Measurements from ENCODE around the gene DPEP2NB. TPM values are rescaled to one million over a fixed set of nuclear protein-coding genes. Genes with fewer than 3 reads are reported as not detected.
"Not testable (repeated sequence)": the region's sequence is repeated elsewhere in the genome, so short reads cannot be mapped to it uniquely, and the experiment has no call there.

DPEP2NB gene
- total RNA-seq, 2 donors from 2014 or later = 0.62 TPM; not detected in 1

DNA sequence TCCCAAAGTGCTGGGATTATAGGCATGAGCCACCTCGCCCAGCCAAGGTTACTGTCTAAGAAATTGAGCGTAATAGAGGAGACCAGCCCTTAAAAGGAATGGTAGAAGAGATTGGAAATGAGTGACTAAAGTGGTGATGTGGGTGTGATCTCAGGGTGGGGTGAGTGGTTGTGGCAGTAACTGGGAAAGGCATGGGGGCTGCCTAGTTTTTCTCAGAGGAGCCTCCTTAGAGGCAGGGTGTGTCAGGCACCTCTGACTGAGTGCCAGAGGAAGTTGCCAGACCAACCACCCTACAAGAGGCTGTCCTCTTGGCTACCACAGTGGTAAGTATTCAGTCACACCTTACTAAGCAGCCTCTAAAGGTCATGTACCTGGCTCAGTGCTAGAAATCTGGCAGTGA lies 16.2 kb upstream of the DPEP2NB start:
- DNase-seq (ENCODE audit: low spot score) = no peak
- WGBS = 90% methylated on average over 2 of the region's 2 CpGs
- H3K4me1 ChIP-seq (replicated peaks) = no peaks in the 10 kb centered on the region

DNA sequence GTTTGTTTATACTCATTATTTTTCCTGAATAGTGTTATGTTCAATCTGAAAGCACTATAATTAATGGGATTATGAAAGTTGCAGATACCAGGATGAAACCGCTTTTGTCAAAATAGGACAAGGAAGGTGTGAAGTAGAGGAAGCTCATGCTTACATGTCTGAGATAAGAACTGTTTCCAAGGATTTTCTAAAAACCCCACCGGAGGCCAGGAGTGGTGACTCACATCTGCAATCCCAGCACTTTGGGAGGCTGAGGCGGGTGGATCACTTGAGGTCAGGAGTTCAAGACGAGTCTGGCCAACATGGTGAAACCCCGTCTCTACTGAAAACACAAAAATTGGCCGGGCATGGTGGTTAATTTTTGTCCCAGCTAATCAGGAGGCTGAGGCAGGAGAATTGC lies 14.4 kb upstream of the DPEP2NB start:
- intact Hi-C loops (cut with DNase I) = loop anchor here (10.0 kb wide), 1 partner anchor 45 kb away; the partner anchor contains the start of gene DPEP3
- not testable (repeated sequence) for H3K4me3 ChIP-seq; H3K9me3 ChIP-seq; H3K4me1 ChIP-seq (replicated peaks); H3K36me3 ChIP-seq; H3K27me3 ChIP-seq (replicated peaks; ENCODE audit: insufficient read depth); H3K27ac ChIP-seq; DNase-seq (ENCODE audit: low spot score)
- WGBS = 92% methylated on average over 6 of the region's 6 CpGs

More for the DNA sequence above, 16.2 kb upstream of the DPEP2NB start:
- no peak overlapping the region for H3K4me3 ChIP-seq
- TF ChIP-seq POLR2AphosphoS5 (IDR thresholded peaks at IDR 0.05) (no peak), POLR2A (IDR thresholded peaks at IDR 0.05) (no peak)
- TF ChIP-seq, protein P1, sequence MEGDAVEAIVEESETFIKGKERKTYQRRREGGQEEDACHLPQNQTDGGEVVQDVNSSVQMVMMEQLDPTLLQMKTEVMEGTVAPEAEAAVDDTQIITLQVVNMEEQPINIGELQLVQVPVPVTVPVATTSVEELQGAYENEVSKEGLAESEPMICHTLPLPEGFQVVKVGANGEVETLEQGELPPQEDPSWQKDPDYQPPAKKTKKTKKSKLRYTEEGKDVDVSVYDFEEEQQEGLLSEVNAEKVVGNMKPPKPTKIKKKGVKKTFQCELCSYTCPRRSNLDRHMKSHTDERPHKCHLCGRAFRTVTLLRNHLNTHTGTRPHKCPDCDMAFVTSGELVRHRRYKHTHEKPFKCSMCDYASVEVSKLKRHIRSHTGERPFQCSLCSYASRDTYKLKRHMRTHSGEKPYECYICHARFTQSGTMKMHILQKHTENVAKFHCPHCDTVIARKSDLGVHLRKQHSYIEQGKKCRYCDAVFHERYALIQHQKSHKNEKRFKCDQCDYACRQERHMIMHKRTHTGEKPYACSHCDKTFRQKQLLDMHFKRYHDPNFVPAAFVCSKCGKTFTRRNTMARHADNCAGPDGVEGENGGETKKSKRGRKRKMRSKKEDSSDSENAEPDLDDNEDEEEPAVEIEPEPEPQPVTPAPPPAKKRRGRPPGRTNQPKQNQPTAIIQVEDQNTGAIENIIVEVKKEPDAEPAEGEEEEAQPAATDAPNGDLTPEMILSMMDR (IDR thresholded peaks at IDR 0.05) = no peak
- no peak overlapping the region for H3K27ac ChIP-seq
- H3K9me3 ChIP-seq = no peaks in the 10 kb centered on the region
- intact Hi-C loops (cut with DNase I) = loop anchor here (10.0 kb wide), 1 partner anchor 47 kb away; the partner anchor contains the start of gene DPEP3
- H3K27me3 ChIP-seq (replicated peaks; ENCODE audit: insufficient read depth) = no peaks in the 10 kb centered on the region
- no peaks in the 10 kb centered on the region for H3K36me3 ChIP-seq

DNA sequence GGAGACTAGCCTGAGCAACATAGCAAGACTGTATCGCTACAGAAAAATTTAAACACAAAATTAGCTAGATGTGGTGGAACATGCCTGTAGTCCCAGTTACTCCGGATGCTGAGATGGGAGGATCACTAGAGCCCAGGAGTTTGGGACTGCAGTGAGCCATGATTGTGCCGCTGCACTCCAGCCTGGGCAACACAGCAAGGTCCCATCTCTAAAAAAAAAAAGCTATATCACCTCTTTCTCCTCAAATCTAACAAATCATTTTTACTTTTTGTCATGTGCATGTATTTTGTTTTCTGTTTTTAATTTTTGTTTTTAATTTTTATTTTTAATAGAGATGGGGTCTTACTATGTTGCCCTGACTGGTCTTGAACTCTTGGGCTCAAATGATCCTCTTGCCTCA lies 13.3 kb upstream of the DPEP2NB start:
- 95% methylated on average over 3 of the region's 3 CpGs for WGBS
- Histone ChIP-seq H3K9me3 (no peaks in the 10 kb centered on the region), H3K27me3 (replicated peaks; ENCODE audit: insufficient read depth) (no peaks in the 10 kb centered on the region), H3K4me3 (no peak overlapping the region), H3K36me3 (no peaks in the 10 kb centered on the region), H3K4me1 (replicated peaks) (no peaks in the 10 kb centered on the region), H3K27ac (no peak overlapping the region)
- intact Hi-C loops (cut with DNase I) = no loop called here
- no peak for DNase-seq (ENCODE audit: low spot score)
- no peak for TF ChIP-seq POLR2AphosphoS5 (IDR thresholded peaks at IDR 0.05)
- TF ChIP-seq, protein P1 (IDR thresholded peaks at IDR 0.05) = no peak
- no peak for TF ChIP-seq POLR2A (IDR thresholded peaks at IDR 0.05)

DNA sequence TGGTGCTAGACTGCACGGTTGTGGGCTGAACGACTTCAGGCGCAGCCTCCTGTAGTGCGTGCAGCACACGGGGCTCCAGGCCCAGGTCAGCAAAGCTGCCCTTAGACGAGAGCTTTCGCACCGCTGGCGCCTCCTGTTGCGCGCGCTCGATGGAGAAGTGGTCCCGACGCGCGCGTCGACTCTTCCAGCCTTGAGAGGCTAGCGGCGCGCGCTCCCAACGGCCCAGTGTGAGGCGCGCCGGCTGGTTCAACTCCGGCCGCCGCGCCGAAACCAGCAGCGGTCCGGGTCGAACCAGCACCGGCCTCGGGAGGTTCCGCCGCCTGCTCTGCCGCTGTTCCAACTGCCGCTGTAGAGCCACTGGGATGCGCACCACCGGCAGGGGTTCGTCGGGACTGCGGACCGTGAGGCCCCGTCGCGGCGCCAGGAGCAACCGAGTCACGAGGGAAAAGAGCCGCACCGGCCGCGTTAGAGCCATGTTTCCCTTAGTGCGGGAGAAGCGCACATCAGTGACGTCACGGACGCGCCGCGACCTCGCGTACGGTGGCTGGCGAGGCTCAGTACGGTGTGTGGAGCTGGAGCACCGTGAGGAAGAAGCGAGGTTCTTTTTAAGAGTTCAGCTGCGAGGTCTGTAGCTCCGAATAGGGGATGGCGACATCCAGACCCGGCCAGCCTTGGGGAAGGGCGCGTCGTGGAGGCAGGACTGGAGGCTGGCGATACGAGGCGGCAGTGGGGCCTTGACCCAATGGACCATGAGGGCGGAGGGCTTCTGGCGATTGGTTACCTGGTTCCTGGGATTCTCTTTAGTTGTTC lies 7.2 kb upstream of the DPEP2NB start, which contains the start of the genes DDX28 and DUS2:
Gene DDX28 (minus strand): TSS at position 505 of the 810 bp plus-strand sequence. CDS start 30 bp downstream, at position 475.
Gene DUS2 (plus strand): TSS at position 557 of the 810 bp plus-strand sequence. CDS start 14,740 bp downstream, outside the sequence.
- TF ChIP-seq, protein P1 (IDR thresholded peaks at IDR 0.05) = peak in 2 of 4 experiments; percentile 11 to 18
- TF ChIP-seq POLR2A (IDR thresholded peaks at IDR 0.05) = peak; percentile 22
- peak; percentile 100 for TF ChIP-seq POLR2AphosphoS5 (IDR thresholded peaks at IDR 0.05)
- Histone ChIP-seq H3K27ac (peak within 1 kb of the TSS; percentile 61 to 71), H3K4me3 (peak within 1 kb of the TSS; percentile 95 to 96), H3K36me3 (no peaks in the 10 kb centered on the region), H3K27me3 (replicated peaks; ENCODE audit: insufficient read depth) (no peaks in the 10 kb centered on the region), H3K9me3 (no peaks in the 10 kb centered on the region), H3K4me1 (replicated peaks) (peaks cover 12% of the 10 kb centered on the region)
- DNase-seq (ENCODE audit: low spot score) = peak; percentile 88
- under 1% methylated on average over 84 of the region's 84 CpGs for WGBS
- intact Hi-C loops (cut with DNase I) = no loop called here

DNA sequence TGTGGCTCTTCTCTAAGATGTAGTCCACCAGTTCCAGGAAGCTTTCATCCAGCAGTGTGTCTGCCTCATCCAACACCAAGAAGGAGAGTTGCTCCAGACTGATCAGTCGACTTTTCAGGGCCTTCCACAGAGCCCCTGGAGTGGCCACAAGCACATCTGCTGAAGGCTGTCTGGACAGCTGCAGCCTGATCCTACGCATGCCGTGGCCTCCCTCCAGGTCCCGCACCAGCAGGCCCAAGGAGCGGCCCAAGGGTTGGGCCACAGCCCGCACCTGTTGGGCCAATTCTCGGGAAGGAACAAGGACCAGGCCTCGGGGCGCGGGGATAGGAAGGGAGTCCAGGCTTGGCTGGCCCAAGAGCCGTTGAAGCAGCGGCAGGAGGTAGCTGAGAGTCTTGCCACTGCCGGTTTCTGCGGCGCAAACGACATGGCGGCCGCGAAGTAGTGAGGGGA lies 6.6 kb upstream of the DPEP2NB start:
- Histone ChIP-seq H3K36me3 (no peaks in the 10 kb centered on the region), H3K27me3 (replicated peaks; ENCODE audit: insufficient read depth) (no peaks in the 10 kb centered on the region), H3K9me3 (no peaks in the 10 kb centered on the region), H3K4me1 (replicated peaks) (peaks cover 12% of the 10 kb centered on the region), H3K4me3 (peak overlapping the region; percentile 95 to 96), H3K27ac (peak overlapping the region; percentile 61 to 71)
- TF ChIP-seq POLR2A (IDR thresholded peaks at IDR 0.05) (no peak), POLR2AphosphoS5 (IDR thresholded peaks at IDR 0.05) (no peak)
- TF ChIP-seq, protein P1 (IDR thresholded peaks at IDR 0.05) = no peak
- DNase-seq (ENCODE audit: low spot score) = no peak
- 10% methylated on average over 16 of the region's 19 CpGs for WGBS
- intact Hi-C loops (cut with DNase I) = no loop called here
